Sigmoid colon (tissue), 7 donors: ENCODE results near the gene ZMYM3. TPM values are rescaled to one million over a fixed set of nuclear protein-coding genes. Genes with fewer than 3 reads are reported as not detected.

Source experiments
- DNase-seq: peaks from one replicate; pipeline ENCODE4 v3.0.0-alpha.2; 2019
- H3K27ac ChIP-seq, 4 donors: fragments of 200-600 bp; sonication (generic); one replicate each; pipeline ENCODE4 v1.5.1; 2016 to 2019; ENCODE audit warnings: mild to moderate bottlenecking in 1 of 4
- H3K27me3 ChIP-seq, 3 donors: fragments of 200-600 bp; sonication (generic); one replicate each; pipeline ENCODE4 v1.5.1; 2019; ENCODE audit warnings: mild to moderate bottlenecking in 1 of 3
- H3K36me3 ChIP-seq, 4 donors: fragments of 200-600 bp; sonication (generic); one replicate each; pipeline ENCODE4 v1.5.1; 2016 to 2019
- H3K4me1 ChIP-seq, 4 donors: fragments of 200-600 bp; sonication (generic); one replicate each; pipeline ENCODE4 v1.5.1; 2017 to 2019
- H3K4me3 ChIP-seq, 4 donors: fragments of 200-600 bp; sonication (generic); one replicate each; pipeline ENCODE4 v1.5.1; 2017 to 2019; ENCODE audit warnings: mild to moderate bottlenecking in 2 of 4, moderate library complexity in 1 of 4
- H3K9me3 ChIP-seq, 4 donors: fragments of 200-600 bp in 3 of 4; sonication (generic) in 3 of 4; one replicate each; pipeline versions ENCODE4 v1.5.1 to v1.6.1; 2013 to 2019
- EP300 ChIP-seq, 4 donors: sonication (generic); formaldehyde crosslinking; IDR thresholded peaks; one replicate each; pipeline ENCODE4 v1.6.1; 2017; ENCODE audit warnings: antibody characterized with exemption in 4 of 4
- POLR2A ChIP-seq, 2 donors: fragments of 450-650 bp; IDR thresholded peaks; one replicate each; pipeline ENCODE4 v1.6.1; 2016; ENCODE audit warnings: antibody characterized with exemption in 2 of 2, mild to moderate bottlenecking in 2 of 2, moderate library complexity in 2 of 2
- POLR2AphosphoS5 ChIP-seq, 4 donors: sonication (generic); formaldehyde crosslinking; IDR thresholded peaks; one replicate each; pipeline ENCODE4 v1.6.1; 2017; ENCODE audit warnings: antibody characterized with exemption in 4 of 4
- WGBS, 2 donors: extraction: QIAGEN DNeasy Blood & Tissue Kit; methylation state at CpG; one replicate each; pipeline ENCODE4 v1.1.7; 2013; 5-methylcytosine and 5-hydroxymethylcytosine counted together
- intact Hi-C: fragments of 100-400 bp; cut with DNase I; formaldehyde crosslinking; loops from one replicate; pipeline ENCODE4 v1.15.1; 2023
- polyA plus RNA-seq, 3 donors: library from polyadenylated mRNA; stranded (reverse); fragments of 200-250 nt; gene quantifications; one replicate each; pipeline ENCODE4 v1.2.3, GENCODE V29; 2013
- total RNA-seq, 4 donors: library from RNA; depleted of rRNA; stranded (reverse); fragments of >200 nt; gene quantifications; one replicate each; pipeline ENCODE4 v1.1.0, GENCODE V29; 2016
- TF ChIP-seq, protein P1 (sequence below), 4 experiments: fragments of 450-650 bp in 3 of 4; fragments of 200-600 bp in 1 of 4; IDR thresholded peaks; one replicate each; pipeline ENCODE4 v1.5.1; 2016 to 2019; ENCODE audit warnings: antibody characterized with exemption in 4 of 4, mild to moderate bottlenecking in 3 of 4, moderate library complexity in 2 of 4
- donor health status: healthy with polysubstance abuse.
- donor health status: Bipolar disorder and iron deficiency.
- donor health status: healthy.

ZMYM3 gene
- total and polyA plus RNA-seq, 7 donors = 2.4 to 23.5 (median 12.4) TPM

DNA sequence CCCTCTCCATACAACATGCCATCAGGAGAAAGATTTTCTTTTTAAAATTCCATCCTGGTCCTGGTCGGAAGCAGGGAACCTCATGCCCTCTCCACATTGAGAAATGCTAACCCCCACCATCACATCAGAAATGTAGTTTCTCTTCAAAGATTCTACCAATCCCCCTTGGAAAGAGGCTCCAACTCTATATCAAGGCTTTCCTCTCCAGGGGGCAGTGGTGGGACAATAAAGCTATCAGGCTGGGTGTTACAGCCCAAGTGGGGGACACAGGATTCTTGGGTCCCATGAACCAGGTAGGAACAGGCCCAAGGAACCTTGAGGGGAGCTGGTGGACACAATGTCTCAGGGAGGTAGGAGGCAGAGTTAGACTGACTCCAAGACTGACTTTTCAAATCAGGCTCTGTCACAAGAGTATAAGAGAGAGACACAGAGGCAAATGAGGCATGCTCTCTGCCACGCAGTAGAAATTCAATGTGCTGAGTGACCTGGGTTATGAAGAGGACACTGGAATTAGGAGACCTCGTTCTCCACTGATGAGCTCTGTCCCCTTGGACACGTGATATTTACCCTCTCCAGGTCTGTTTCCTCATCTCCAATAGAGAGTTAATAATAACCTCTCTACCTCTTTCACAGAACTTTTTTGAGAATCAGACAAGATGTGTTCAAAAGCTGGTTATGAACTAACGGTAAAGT lies 26.4 kb downstream of the ZMYM3 start:
- Histone ChIP-seq H3K36me3 (no peaks in the 10 kb centered on the region), H3K27ac (no peak overlapping the region), H3K9me3 (no peaks in the 10 kb centered on the region), H3K4me3 (no peak overlapping the region), H3K4me1 (no peaks in the 10 kb centered on the region), H3K27me3 (no peaks in the 10 kb centered on the region)
- TF ChIP-seq POLR2A (IDR thresholded peaks at IDR 0.05) = no peak
- no peak for TF ChIP-seq POLR2AphosphoS5 (IDR thresholded peaks at IDR 0.05)
- TF ChIP-seq, protein P1, sequence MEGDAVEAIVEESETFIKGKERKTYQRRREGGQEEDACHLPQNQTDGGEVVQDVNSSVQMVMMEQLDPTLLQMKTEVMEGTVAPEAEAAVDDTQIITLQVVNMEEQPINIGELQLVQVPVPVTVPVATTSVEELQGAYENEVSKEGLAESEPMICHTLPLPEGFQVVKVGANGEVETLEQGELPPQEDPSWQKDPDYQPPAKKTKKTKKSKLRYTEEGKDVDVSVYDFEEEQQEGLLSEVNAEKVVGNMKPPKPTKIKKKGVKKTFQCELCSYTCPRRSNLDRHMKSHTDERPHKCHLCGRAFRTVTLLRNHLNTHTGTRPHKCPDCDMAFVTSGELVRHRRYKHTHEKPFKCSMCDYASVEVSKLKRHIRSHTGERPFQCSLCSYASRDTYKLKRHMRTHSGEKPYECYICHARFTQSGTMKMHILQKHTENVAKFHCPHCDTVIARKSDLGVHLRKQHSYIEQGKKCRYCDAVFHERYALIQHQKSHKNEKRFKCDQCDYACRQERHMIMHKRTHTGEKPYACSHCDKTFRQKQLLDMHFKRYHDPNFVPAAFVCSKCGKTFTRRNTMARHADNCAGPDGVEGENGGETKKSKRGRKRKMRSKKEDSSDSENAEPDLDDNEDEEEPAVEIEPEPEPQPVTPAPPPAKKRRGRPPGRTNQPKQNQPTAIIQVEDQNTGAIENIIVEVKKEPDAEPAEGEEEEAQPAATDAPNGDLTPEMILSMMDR (IDR thresholded peaks at IDR 0.05) = no peak
- no peak for TF ChIP-seq EP300 (IDR thresholded peaks at IDR 0.05)
- WGBS, 2 donors = 62 to 87% methylated on average over 5 of the region's 5 CpGs
- intact Hi-C loops = no loop called here
- DNase-seq = no peak

DNA sequence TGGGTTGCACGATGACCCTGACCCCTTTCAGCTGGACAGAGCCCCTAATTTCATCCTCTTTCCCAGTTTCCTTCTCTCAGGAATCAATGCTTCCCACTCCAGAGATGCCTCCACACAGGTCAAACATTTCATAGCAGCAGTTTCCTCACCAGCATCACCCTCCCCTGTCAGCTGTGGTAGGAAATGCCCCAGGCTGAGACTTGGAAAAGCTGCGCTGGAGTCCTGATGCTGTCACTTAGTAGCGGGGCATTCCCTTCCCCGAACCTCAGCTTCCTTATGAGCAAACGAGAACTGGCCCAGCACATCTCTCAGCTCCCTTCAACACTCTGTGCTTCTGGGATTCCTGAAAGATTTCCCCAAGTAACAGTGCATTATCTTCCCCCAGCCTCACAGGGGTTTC lies 28.3 kb downstream of the ZMYM3 start:
- DNase-seq = no peak
- TF ChIP-seq POLR2AphosphoS5 (IDR thresholded peaks at IDR 0.05) (no peak), POLR2A (IDR thresholded peaks at IDR 0.05) (no peak), EP300 (IDR thresholded peaks at IDR 0.05) (no peak)
- TF ChIP-seq, protein P1 (IDR thresholded peaks at IDR 0.05) = no peak
- H3K9me3 ChIP-seq = no peaks in the 10 kb centered on the region
- no peaks in the 10 kb centered on the region for H3K27me3 ChIP-seq
- WGBS, 2 donors = 63 to 65% methylated on average over 5 of the region's 5 CpGs
- no peaks in the 10 kb centered on the region for H3K36me3 ChIP-seq
- no peak overlapping the region for H3K4me3 ChIP-seq
- no peak overlapping the region for H3K27ac ChIP-seq
- H3K4me1 ChIP-seq = no peaks in the 10 kb centered on the region
- intact Hi-C loops = no loop called here

DNA sequence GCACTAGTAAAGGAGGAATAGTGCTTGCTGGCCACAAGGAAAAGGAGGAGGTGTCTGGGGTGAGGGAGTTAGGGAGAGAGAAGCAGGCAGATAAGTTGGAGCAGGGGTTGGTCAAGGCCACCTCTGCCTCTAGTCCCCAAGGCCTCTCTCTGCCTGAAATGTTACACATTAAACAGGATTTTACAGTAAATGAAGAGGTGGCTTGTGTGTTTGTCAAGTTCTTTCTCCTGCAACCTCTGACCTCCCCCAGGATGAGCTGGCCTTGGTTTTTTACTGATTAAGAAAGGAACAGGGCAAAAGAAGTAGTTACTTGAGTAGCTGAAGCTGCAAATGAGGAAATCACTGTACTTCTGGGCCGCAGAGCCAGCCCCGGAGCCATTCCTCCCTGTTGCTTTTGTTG lies 28.9 kb downstream of the ZMYM3 start:
- H3K4me1 ChIP-seq = no peaks in the 10 kb centered on the region
- no peaks in the 10 kb centered on the region for H3K27me3 ChIP-seq
- H3K36me3 ChIP-seq = no peaks in the 10 kb centered on the region
- H3K9me3 ChIP-seq = no peaks in the 10 kb centered on the region
- H3K27ac ChIP-seq = no peak overlapping the region
- TF ChIP-seq EP300 (IDR thresholded peaks at IDR 0.05) (no peak), POLR2AphosphoS5 (IDR thresholded peaks at IDR 0.05) (no peak)
- H3K4me3 ChIP-seq = no peak overlapping the region
- 40 to 62% methylated on average over 2 of the region's 2 CpGs for WGBS, 2 donors
- DNase-seq = no peak
- intact Hi-C loops = no loop called here

DNA sequence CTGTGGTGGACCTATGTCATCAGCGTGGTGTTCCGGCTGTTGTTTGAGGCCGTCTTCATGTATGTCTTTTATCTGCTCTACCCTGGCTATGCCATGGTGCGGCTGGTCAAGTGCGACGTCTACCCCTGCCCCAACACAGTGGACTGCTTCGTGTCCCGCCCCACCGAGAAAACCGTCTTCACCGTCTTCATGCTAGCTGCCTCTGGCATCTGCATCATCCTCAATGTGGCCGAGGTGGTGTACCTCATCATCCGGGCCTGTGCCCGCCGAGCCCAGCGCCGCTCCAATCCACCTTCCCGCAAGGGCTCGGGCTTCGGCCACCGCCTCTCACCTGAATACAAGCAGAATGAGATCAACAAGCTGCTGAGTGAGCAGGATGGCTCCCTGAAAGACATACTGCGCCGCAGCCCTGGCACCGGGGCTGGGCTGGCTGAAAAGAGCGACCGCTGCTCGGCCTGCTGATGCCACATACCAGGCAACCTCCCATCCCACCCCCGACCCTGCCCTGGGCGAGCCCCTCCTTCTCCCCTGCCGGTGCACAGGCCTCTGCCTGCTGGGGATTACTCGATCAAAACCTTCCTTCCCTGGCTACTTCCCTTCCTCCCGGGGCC lies 29.7 kb downstream of the ZMYM3 start:
- H3K4me1 ChIP-seq = no peaks in the 10 kb centered on the region
- no peaks in the 10 kb centered on the region for H3K36me3 ChIP-seq
- 76 to 80% methylated on average over 32 of the region's 32 CpGs for WGBS, 2 donors
- TF ChIP-seq, protein P1 (IDR thresholded peaks at IDR 0.05) = no peak
- TF ChIP-seq POLR2AphosphoS5 (IDR thresholded peaks at IDR 0.05) = no peak
- TF ChIP-seq POLR2A (IDR thresholded peaks at IDR 0.05) = no peak
- TF ChIP-seq EP300 (IDR thresholded peaks at IDR 0.05) = no peak
- H3K27ac ChIP-seq = no peak overlapping the region
- H3K4me3 ChIP-seq = no peak overlapping the region
- no peak for DNase-seq
- H3K27me3 ChIP-seq = no peaks in the 10 kb centered on the region
- intact Hi-C loops = no loop called here
- H3K9me3 ChIP-seq = no peaks in the 10 kb centered on the region

DNA sequence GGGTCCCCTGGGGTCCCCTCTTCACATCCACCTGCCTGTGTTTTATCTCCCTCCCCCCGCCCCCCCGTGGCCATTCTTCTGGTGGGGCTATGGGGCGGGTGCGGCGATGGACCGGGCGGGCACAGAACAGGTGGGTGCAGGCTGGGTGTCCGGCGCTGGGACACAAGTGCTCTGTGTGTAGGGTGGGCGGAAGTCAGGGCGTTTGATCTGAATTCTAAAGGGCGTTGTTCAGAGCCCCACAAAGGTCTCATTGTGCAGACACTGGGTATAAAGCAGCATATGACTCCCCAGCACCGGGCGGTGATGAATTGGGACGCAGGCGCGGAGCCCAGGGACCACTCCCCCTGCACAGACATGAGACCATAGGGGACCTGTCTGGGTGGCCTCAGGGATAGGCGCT lies 31.0 kb downstream of the ZMYM3 start, which contains the start of gene GJB1:
TSS of gene GJB1 (plus strand) at position 296 of the 400 bp plus-strand sequence. CDS start 484 bp downstream, outside the sequence.
- H3K27me3 ChIP-seq = no peaks in the 10 kb centered on the region
- no peaks in the 10 kb centered on the region for H3K36me3 ChIP-seq
- DNase-seq = no peak
- H3K9me3 ChIP-seq = no peaks in the 10 kb centered on the region
- H3K4me1 ChIP-seq = no peaks in the 10 kb centered on the region
- TF ChIP-seq POLR2AphosphoS5 (IDR thresholded peaks at IDR 0.05) = no peak
- H3K27ac ChIP-seq = no peak within 1 kb of the TSS
- intact Hi-C loops = no loop called here
- WGBS, 2 donors = 39 to 68% methylated on average over 18 of the region's 18 CpGs
- no peak within 1 kb of the TSS for H3K4me3 ChIP-seq
